Measurements from ENCODE around the gene AHNAK.

- TF ChIP-seq POLR2AphosphoS5 (IDR thresholded peaks at IDR 0.05; ENCODE audit: low read depth, low read length) (no peak), SIN3A (conservative IDR thresholded peaks at IDR 0.05 in 1 of 2, IDR thresholded peaks at IDR 0.05 in 1 of 2; ENCODE audit: low read depth in 1 of 2, low read length in 2 of 2) (no peak), RBBP5 (IDR thresholded peaks at IDR 0.05; ENCODE audit: borderline replicate concordance, low read depth, low read length) (no peak), TAF1 (IDR thresholded peaks at IDR 0.05; ENCODE audit: low read depth, low read length) (no peak), EGR1 (IDR thresholded peaks at IDR 0.05; ENCODE audit: borderline replicate concordance, low read depth, low read length) (no peak), YY1 (IDR thresholded peaks at IDR 0.05; ENCODE audit: low read depth, low read length) (no peak), HDAC2 (IDR thresholded peaks at IDR 0.05; ENCODE audit: borderline replicate concordance in 1 of 2, low read depth in 2 of 2, low read length in 2 of 2) (no peak)
- TF ChIP-seq, protein P1, sequence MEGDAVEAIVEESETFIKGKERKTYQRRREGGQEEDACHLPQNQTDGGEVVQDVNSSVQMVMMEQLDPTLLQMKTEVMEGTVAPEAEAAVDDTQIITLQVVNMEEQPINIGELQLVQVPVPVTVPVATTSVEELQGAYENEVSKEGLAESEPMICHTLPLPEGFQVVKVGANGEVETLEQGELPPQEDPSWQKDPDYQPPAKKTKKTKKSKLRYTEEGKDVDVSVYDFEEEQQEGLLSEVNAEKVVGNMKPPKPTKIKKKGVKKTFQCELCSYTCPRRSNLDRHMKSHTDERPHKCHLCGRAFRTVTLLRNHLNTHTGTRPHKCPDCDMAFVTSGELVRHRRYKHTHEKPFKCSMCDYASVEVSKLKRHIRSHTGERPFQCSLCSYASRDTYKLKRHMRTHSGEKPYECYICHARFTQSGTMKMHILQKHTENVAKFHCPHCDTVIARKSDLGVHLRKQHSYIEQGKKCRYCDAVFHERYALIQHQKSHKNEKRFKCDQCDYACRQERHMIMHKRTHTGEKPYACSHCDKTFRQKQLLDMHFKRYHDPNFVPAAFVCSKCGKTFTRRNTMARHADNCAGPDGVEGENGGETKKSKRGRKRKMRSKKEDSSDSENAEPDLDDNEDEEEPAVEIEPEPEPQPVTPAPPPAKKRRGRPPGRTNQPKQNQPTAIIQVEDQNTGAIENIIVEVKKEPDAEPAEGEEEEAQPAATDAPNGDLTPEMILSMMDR (IDR thresholded peaks at IDR 0.05; ENCODE audit: control extremely low read depth in 1 of 3, insufficient read depth in 1 of 3, low read depth in 1 of 3, low read length in 3 of 3): no peak
Measured at GRCh38 chr11:62536301-62536957, 10.2 kb downstream of the AHNAK start.
